Motor neuron (in vitro differentiated cells): ENCODE results near the gene KCTD12. TPM values are rescaled to one million over a fixed set of nuclear protein-coding genes. Genes with fewer than 3 reads are reported as not detected.

ENCODE experiments used
- ATAC-seq, 8 experiments: fragments of 200-7000 bp; cut with Tn5 transposase; replicated peaks in 6 of 8; 2 replicates each; pipeline ENCODE4 v1.8.0; 2021; ENCODE audit warnings: mild to moderate bottlenecking in 8 of 8, moderate library complexity in 8 of 8
- H3K27ac ChIP-seq, 2 donors: fragments of 250-450 bp; sonication (Bioruptor Pico); 2 replicates each; pipeline ENCODE4 v1.9.0; 2021; ENCODE audit warnings: antibody characterized with exemption in 2 of 2, mild to moderate bottlenecking in 2 of 2, moderate library complexity in 1 of 2
- H3K4me1 ChIP-seq, 2 donors: fragments of 250-450 bp; sonication (Bioruptor Pico); replicated peaks in 1 of 2; 2 replicates each; pipeline ENCODE4 v1.6.1; 2021; ENCODE audit warnings: antibody characterized with exemption in 2 of 2, mild to moderate bottlenecking in 2 of 2, moderate library complexity in 1 of 2
- H3K4me3 ChIP-seq, 5 donors: fragments of 250-450 bp; sonication (Bioruptor Pico); 2 replicates each; pipeline ENCODE4 v1.9.0; 2021; ENCODE audit warnings: antibody characterized with exemption in 5 of 5, mild to moderate bottlenecking in 5 of 5, moderate library complexity in 4 of 5
- WGBS, 10 experiments: fragments of 450-650 bp; shearing (Covaris generic); methylation state at CpG; one replicate each; pipeline ENCODE4 v1.0.0; 2022; 5-methylcytosine and 5-hydroxymethylcytosine counted together
- in situ Hi-C, 9 experiments: fragments of 400-800 bp; cut with MboI; loops; one replicate each; pipeline ENCODE4 v1.15.0; 2021; ENCODE audit warnings: low sequenced_read_pairs in 9 of 9, low pct_unique_long_range_greater_than_20kb in 2 of 9; ENCODE audit not compliant: unreplicated experiment in 9 of 9
- total RNA-seq, 8 experiments: library from RNA; unstranded; fragments of 300-600 nt; gene quantifications; 2 replicates each; pipeline versions ENCODE4 v1.2.3 to v1.2.4, GENCODE V29; 2022

Gene KCTD12
- total RNA-seq, 8 experiments from 2014 or later = 3.8 to 42.7 (median 12.8) TPM

DNA sequence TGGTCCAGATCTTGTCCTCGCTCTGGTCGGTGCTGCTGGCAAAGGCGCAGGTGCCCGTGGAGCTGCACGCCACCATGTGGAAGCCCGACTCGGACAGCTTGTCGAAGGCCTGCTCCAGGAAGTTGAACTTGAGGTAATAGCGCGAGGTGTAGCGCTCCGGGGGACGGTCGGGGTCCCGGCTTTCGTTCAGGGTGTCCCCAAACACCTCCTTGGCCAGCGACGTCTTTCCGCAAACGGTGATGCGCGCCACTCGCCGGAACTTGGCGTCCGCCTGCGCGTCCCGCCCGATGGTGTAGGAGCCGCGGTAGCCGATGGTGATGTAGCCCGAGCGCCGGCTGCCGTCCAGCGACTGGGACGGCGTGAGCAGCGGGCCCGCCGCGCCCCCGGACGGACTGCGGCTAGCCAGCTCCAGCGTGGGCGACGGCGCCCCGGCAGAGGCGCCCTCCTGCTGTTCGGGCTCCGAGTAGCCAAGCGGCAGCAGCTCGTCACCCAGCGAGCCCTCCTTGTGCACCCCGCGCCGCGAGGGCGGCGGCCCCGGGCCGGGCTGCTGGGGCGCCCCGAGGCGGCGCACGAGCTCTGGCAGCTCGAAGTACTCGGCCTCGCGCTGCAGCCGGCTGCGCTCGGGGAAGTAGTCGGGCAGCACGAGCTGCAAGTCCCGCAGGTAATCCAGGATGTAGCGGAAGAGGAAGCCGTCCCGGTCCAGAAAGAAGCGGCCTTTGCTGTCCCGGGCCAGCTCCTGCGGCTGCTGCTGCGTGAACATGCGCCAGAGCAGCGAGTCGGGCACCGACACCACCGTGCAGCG lies 801 bp downstream of the KCTD12 start:
- 0 to 10% (median 0%) methylated on average over 1 to 23 of the region's 94 CpGs; no CpG with 5 or more reads in 3 of the 10 experiments for WGBS, 10 experiments
- H3K4me3 ChIP-seq = peak overlapping the region; percentile 52 to 99 (median 66)
- ATAC-seq = peak; percentile 28 to 62 (median 36)
- in situ Hi-C loops = loop anchor here in 2 of 9 experiments (25.0 kb wide), 2 partner anchors 223 to 998 kb away; no protein-coding TSS in a partner anchor
- H3K4me1 ChIP-seq = no peaks in the 10 kb centered on the region
- peak overlapping the region in 1 of 2 donors; percentile 8 for H3K27ac ChIP-seq

- 8% methylated on average over 2 of the region's 9 CpGs; no CpG with 5 or more reads in 9 of the 10 experiments for WGBS, 10 experiments
- H3K27ac ChIP-seq = no peak overlapping the region
- in situ Hi-C loops = loop anchor here in 2 of 9 experiments (25.0 kb wide), 2 partner anchors 223 to 998 kb away; no protein-coding TSS in a partner anchor
- peak overlapping the region; percentile 52 to 99 (median 66) for H3K4me3 ChIP-seq
- no peaks in the 10 kb centered on the region for H3K4me1 ChIP-seq
- ATAC-seq = no peak
These were observed 1.4 kb downstream of the KCTD12 start for GRCh38 chr13:76884907-76885202.

GRCh38 chr13:76884186-76884906 lies 1.9 kb downstream of the KCTD12 start:
- no peak for ATAC-seq
- Histone ChIP-seq H3K4me1 (no peaks in the 10 kb centered on the region), H3K4me3 (peak overlapping the region; percentile 52 to 99 (median 66)), H3K27ac (no peak overlapping the region)
- in situ Hi-C loops = loop anchor here in 2 of 9 experiments (25.0 kb wide), 2 partner anchors 222 to 997 kb away; no protein-coding TSS in a partner anchor
- WGBS, 10 experiments = 0 to 52% (median 11%) methylated on average over 2 to 6 of the region's 15 CpGs; no CpG with 5 or more reads in 1 of the 10 experiments

- no peak for ATAC-seq
- WGBS, 10 experiments = 22 to 88% (median 51%) methylated on average over 2 to 3 of the region's 3 CpGs
- Histone ChIP-seq H3K4me3 (no peak overlapping the region), H3K4me1 (no peaks in the 10 kb centered on the region), H3K27ac (no peak overlapping the region)
- in situ Hi-C loops = loop anchor here in 2 of 9 experiments (25.0 kb wide), 2 partner anchors 221 to 996 kb away; no protein-coding TSS in a partner anchor
These were observed 3.0 kb downstream of the KCTD12 start for GRCh38 chr13:76883236-76883635.

- no peak for ATAC-seq
- Histone ChIP-seq H3K27ac (no peak overlapping the region), H3K4me3 (no peak overlapping the region), H3K4me1 (no peaks in the 10 kb centered on the region)
- in situ Hi-C loops = loop anchor here in 2 of 9 experiments (25.0 kb wide), 2 partner anchors 220 to 995 kb away; no protein-coding TSS in a partner anchor
- 0 to 100% (median 80%) methylated on average over 1 to 4 of the region's 4 CpGs for WGBS, 10 experiments
These were observed 3.8 kb downstream of the KCTD12 start for GRCh38 chr13:76882431-76882830.

DNA sequence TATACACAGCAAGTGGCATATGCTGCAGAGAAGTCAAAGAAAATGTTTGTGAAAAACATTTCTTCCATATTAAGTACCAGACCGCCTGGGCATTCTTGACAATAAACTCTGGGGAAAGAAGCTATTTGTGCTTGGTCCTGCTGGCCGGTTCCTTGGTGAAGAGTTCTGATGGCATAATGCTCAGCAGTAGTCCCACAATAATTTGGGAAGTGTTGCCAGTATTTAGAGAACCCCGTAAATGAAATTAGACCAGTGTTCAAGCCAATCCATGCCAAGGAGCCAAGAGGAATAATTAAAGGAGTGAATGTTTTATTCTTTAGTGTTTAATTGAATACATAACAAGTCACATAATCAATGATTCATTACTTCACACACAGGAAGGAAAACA lies 6.3 kb downstream of the KCTD12 start:
- ATAC-seq = no peak
- no peak overlapping the region for H3K27ac ChIP-seq
- H3K4me3 ChIP-seq = no peak overlapping the region
- no peaks in the 10 kb centered on the region for H3K4me1 ChIP-seq
- WGBS, 10 experiments = 34 to 100% (median 87%) methylated on average over 1 to 3 of the region's 3 CpGs; no CpG with 5 or more reads in 3 of the 10 experiments
- in situ Hi-C loops = loop anchor here in 2 of 9 experiments (25.0 kb wide), 2 partner anchors 218 to 993 kb away; no protein-coding TSS in a partner anchor

DNA sequence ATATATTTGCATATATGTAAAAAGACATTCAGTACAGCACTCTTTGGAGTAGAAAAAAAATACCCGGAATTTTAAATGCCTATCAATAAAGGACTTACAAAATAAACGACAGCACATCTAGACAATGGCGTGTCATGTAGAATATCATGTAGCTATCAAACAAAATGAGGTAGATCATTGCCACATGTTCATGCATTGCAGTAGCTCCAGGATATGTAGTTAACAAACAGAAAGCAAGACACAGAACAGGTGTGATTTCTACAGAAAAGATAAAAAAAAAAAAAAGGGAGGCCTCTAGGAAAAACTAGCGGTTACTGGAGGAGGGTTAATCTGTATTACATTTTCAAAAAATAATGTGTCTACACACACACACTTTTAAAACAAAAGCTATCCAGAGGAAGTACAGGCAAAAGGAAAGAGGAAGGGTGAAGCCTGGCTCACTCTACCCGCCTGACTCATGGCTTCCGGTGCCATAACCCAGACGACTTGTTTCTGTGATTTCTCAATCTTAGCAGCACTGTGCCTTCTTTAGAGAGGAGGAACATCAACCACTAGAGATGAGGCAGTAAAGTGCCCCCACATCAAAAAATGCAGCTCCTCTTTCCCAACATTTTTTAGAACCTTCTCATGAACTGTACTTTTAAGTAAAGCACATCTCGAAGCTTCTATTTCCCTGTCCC lies 6.9 kb downstream of the KCTD12 start:
- in situ Hi-C loops = loop anchor here in 2 of 9 experiments (25.0 kb wide), 2 partner anchors 217 to 992 kb away; no protein-coding TSS in a partner anchor
- H3K4me3 ChIP-seq = no peak overlapping the region
- no peak overlapping the region for H3K27ac ChIP-seq
- peak in 3 of 8 experiments; percentile 69 to 92 (median 78) for ATAC-seq
- no peaks in the 10 kb centered on the region for H3K4me1 ChIP-seq
- WGBS, 10 experiments = 33 to 100% (median 89%) methylated on average over 1 to 8 of the region's 8 CpGs

DNA sequence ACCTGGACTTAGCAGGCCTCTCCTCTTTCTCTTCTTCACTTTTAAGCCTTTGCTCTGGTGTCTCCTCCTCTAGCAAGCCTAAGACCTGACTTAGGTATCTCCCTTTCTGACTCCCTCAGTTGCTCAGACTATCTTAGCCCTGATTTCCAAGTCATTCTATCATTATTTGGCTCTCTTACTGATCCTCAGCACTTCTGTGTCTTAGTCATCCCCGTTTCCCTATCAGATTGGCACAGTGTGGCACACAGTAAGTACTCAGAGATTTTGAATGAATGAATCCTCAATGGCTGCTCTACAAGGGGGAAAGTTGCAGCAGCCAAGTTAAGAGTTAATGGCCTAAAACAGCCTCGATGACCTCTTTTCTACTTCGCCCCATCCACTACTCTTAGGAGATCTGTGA lies 8.2 kb downstream of the KCTD12 start:
- in situ Hi-C loops = loop anchor here in 2 of 9 experiments (25.0 kb wide), 2 partner anchors 216 to 991 kb away; no protein-coding TSS in a partner anchor
- no peak for ATAC-seq

GRCh38 chr13:76875271-76875815 lies 10.9 kb downstream of the KCTD12 start:
- Histone ChIP-seq H3K27ac (no peak overlapping the region), H3K4me3 (no peak overlapping the region), H3K4me1 (no peaks in the 10 kb centered on the region)
- in situ Hi-C loops = loop anchor here in 2 of 9 experiments (25.0 kb wide), 2 partner anchors 213 to 988 kb away; no protein-coding TSS in a partner anchor
- 47 to 91% (median 75%) methylated on average over 2 to 3 of the region's 3 CpGs for WGBS, 10 experiments
- ATAC-seq = no peak

More for the DNA sequence above, 8.2 kb downstream of the KCTD12 start:
- Histone ChIP-seq H3K4me3 (no peak overlapping the region), H3K4me1 (no peaks in the 10 kb centered on the region), H3K27ac (no peak overlapping the region)
- WGBS, 10 experiments = 17 to 100% (median 100%) methylated on average over 1 to 3 of the region's 3 CpGs; no CpG with 5 or more reads in 3 of the 10 experiments

- WGBS, 10 experiments = 71 to 100% (median 90%) methylated on average over 1 to 2 of the region's 2 CpGs; no CpG with 5 or more reads in 4 of the 10 experiments
- no peak for ATAC-seq
- Histone ChIP-seq H3K27ac (no peak overlapping the region), H3K4me3 (no peak overlapping the region), H3K4me1 (no peaks in the 10 kb centered on the region)
- in situ Hi-C loops = no loop called here
These were observed 11.7 kb downstream of the KCTD12 start for GRCh38 chr13:76874479-76874878.

DNA sequence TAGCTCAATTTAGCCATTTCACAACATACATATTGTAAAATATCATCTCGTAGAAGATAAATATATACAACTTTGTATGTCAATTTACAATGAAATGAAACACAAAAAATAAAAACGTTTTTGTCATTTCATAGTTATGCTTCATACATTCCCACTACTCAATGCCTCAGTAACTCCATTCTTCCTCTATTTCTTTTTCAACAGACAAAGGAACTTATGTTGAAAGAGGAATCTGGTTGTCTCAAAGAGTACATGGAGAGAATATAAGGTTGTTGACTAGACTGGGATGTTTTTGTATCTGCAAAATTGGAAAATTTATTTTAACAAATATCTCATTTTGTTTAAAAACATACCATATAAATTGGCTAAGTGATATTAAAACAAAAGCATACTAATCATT lies 12.8 kb downstream of the KCTD12 start:
- no peak overlapping the region for H3K4me3 ChIP-seq
- 0 to 70% (median 51%) methylated on average over 1 to 2 of the region's 2 CpGs for WGBS, 10 experiments
- in situ Hi-C loops = no loop called here
- H3K4me1 ChIP-seq = peaks cover 0 to 2% of the 10 kb centered on the region in 2 donors
- ATAC-seq = no peak
- H3K27ac ChIP-seq = no peak overlapping the region

- 0 to 100% (median 86%) methylated on average over 1 to 2 of the region's 2 CpGs; no CpG with 5 or more reads in 1 of the 10 experiments for WGBS, 10 experiments
- ATAC-seq = peak in 3 of 8 experiments; percentile 83 to 89 (median 86)
- Histone ChIP-seq H3K27ac (no peak overlapping the region), H3K4me3 (no peak overlapping the region), H3K4me1 (peaks cover 0 to 10% of the 10 kb centered on the region in 2 donors)
- in situ Hi-C loops = no loop called here
These were observed 13.5 kb downstream of the KCTD12 start for GRCh38 chr13:76872675-76873074.
